ENCODE data around the gene TECTA. TPM values are rescaled to one million over a fixed set of nuclear protein-coding genes. Genes with fewer than 3 reads are reported as not detected.

TECTA gene
- total and polyA plus RNA-seq, 8 donors, result 0.06 to 1.4 (median 0.25) TPM; not detected in 3

DNA sequence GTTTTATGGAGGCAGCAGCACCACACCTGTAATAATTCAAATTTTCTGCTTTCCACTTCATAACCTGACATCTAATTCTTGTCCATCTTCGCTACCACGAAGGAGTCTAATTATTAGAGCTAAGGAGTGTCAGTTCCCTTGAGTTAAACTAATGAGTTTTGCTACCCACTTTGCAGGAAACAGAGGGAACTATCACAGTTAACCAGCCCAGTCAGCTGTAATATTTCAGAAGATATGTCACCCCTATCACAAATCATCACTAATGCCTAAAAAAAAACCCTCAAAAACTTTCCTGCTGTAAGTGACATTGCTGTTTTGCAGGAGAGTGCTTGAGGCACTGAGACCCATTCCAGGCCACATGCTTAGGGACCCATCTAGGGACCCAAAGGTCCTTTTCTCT lies 8.4 kb downstream of the TECTA start:
- no peak for DNase-seq
- H3K9me3 ChIP-seq, result no peaks in the 10 kb centered on the region
- H3K27me3 ChIP-seq, result no peaks in the 10 kb centered on the region
- no peak overlapping the region for H3K4me3 ChIP-seq
- TF ChIP-seq POLR2AphosphoS5 (IDR thresholded peaks at IDR 0.05) (no peak), POLR2A (IDR thresholded peaks at IDR 0.05) (no peak), EP300 (IDR thresholded peaks at IDR 0.05) (no peak)
- TF ChIP-seq, protein P1, sequence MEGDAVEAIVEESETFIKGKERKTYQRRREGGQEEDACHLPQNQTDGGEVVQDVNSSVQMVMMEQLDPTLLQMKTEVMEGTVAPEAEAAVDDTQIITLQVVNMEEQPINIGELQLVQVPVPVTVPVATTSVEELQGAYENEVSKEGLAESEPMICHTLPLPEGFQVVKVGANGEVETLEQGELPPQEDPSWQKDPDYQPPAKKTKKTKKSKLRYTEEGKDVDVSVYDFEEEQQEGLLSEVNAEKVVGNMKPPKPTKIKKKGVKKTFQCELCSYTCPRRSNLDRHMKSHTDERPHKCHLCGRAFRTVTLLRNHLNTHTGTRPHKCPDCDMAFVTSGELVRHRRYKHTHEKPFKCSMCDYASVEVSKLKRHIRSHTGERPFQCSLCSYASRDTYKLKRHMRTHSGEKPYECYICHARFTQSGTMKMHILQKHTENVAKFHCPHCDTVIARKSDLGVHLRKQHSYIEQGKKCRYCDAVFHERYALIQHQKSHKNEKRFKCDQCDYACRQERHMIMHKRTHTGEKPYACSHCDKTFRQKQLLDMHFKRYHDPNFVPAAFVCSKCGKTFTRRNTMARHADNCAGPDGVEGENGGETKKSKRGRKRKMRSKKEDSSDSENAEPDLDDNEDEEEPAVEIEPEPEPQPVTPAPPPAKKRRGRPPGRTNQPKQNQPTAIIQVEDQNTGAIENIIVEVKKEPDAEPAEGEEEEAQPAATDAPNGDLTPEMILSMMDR (IDR thresholded peaks at IDR 0.05), result no peak
- WGBS, 5 donors, result 71 to 92% (median 85%) methylated on average over 2 of the region's 2 CpGs
- H3K4me1 ChIP-seq, result peaks cover 0 to 16% (median 5%) of the 10 kb centered on the region in 4 donors
- H3K36me3 ChIP-seq, result no peaks in the 10 kb centered on the region
- intact Hi-C loops (cut with DNase I; ENCODE audit: low total_unique reads), result no loop called here
- H3K27ac ChIP-seq, result no peak overlapping the region

DNA sequence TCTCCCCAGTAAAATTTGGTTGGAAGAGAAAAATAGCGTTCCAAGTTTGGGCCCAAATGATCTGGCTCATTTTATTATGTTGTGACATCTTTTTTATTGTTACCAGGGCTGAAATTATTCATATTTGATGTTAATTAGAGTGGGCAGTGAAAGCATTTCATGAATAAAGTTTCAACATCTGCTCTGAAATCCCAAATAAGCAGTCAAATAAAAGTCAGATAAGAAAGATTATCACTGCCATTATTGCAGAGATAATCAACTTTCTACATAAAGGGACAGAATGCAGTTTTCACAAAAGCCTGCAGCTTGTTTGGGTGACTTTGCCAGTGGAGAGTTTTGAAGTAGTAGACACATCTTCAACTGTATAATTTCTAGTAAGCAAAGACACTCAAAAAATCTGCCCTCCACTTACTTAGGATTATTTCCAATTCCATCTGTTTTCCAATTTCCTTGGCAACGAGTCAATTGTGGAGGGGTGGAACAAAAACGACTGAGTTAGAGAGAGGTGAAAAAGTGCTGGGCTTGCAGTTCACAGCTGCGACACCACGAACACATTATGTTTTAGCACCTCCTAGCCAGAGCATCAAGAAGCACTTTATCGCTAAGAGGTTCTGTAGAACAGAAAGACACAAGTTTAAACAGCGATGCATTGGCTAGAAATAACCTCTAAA lies 9.0 kb downstream of the TECTA start:
- Histone ChIP-seq H3K9me3 (no peaks in the 10 kb centered on the region), H3K36me3 (no peaks in the 10 kb centered on the region), H3K4me1 (peaks cover 0 to 10% (median 3%) of the 10 kb centered on the region in 4 donors), H3K27ac (no peak overlapping the region), H3K27me3 (no peaks in the 10 kb centered on the region), H3K4me3 (no peak overlapping the region)
- intact Hi-C loops (cut with DNase I; ENCODE audit: low total_unique reads), result loop anchor here (10.0 kb wide), 1 partner anchor 175 kb away; no protein-coding TSS in a partner anchor
- WGBS, 5 donors, result 67 to 73% (median 68%) methylated on average over 7 of the region's 7 CpGs
- peak in 1 of 2 donors; percentile 36 for DNase-seq
- TF ChIP-seq POLR2AphosphoS5 (IDR thresholded peaks at IDR 0.05) (no peak), EP300 (IDR thresholded peaks at IDR 0.05) (no peak), POLR2A (IDR thresholded peaks at IDR 0.05) (no peak)
- TF ChIP-seq, protein P1 (IDR thresholded peaks at IDR 0.05), result no peak

DNA sequence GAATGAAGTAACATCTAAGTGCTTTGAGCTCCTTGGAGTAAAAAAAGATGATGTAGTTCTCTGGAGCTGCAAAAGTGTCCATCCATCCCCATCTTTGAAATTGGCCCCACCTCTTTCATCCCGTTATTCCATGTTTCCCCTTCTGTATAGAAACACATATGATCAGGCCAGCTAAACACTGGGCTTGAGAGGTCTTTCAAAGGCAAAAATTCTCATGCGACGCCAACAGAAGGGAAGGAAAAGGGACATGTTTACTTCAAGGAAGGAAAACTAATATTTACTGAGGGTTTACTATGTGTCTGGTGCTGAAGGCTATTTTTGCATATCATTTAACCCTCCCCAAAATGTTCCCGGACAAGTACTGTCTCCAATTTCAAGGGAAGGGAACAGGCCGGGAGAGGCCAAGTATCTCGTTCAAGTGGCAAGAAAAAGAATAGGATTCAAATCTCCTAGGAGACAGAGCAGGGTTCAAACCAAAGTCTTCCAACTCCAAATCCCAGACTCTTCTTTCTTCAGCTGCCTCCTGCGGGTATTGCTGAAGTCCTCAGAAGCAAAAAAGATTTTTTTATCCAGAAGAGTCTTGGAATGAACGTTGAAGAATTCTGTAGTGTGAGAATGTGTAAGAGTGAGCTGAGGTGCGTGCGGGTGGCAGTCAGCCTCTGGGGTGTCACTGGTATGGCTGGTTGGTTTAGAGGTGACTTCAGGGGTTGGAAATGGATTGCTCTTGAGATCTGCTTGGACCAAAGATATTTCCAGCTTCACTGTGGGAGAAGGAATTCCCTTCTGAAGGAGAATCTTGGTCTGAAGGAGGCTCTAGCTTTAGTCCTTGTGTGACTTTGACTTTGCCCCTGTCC lies 10.1 kb downstream of the TECTA start:
- intact Hi-C loops (cut with DNase I; ENCODE audit: low total_unique reads), result loop anchor here (10.0 kb wide), 1 partner anchor 176 kb away; no protein-coding TSS in a partner anchor

More for the DNA sequence above, 10.1 kb downstream of the TECTA start:
- no peak overlapping the region for H3K27ac ChIP-seq
- TF ChIP-seq POLR2A (IDR thresholded peaks at IDR 0.05) (no peak), EP300 (IDR thresholded peaks at IDR 0.05) (no peak), POLR2AphosphoS5 (IDR thresholded peaks at IDR 0.05) (no peak)
- TF ChIP-seq, protein P1 (IDR thresholded peaks at IDR 0.05), result no peak
- H3K4me3 ChIP-seq, result no peak overlapping the region
- H3K9me3 ChIP-seq, result no peaks in the 10 kb centered on the region
- 75 to 81% (median 78%) methylated on average over 10 of the region's 10 CpGs for WGBS, 5 donors
- no peaks in the 10 kb centered on the region for H3K27me3 ChIP-seq
- H3K4me1 ChIP-seq, result peaks cover 0 to 7% (median 0%) of the 10 kb centered on the region in 4 donors
- DNase-seq, result peak in 1 of 2 donors; percentile 17
- no peaks in the 10 kb centered on the region for H3K36me3 ChIP-seq
